H1 (cell line): ENCODE data around the gene SRPRA. TPM values are rescaled to one million over a fixed set of nuclear protein-coding genes. Genes with fewer than 3 reads are reported as not detected.
A peak's percentile ranks its signal among the peaks of the same experiment; 100 is the strongest.

Experiments used
- CTCF ChIA-PET: fragments of 300-600 bp; sonication (Branson Sonifier 250); formaldehyde crosslinking; loops from one replicate; lab custom pipeline; 2021; ENCODE audit not compliant: partially characterized antibody; lab: Charles Lee
- POLR2A ChIA-PET: fragments of 300-600 bp; sonication (Branson Sonifier 250); formaldehyde crosslinking; loops from one replicate; lab custom pipeline; 2021; ENCODE audit warnings: inconsistent platforms; ENCODE audit not compliant: partially characterized antibody; lab: Charles Lee
- DNase-seq, 2 experiments: peaks; one replicate each; pipeline versions ENCODE4 v3.0.0 to v3.0.0-alpha.2; 2010 to 2022; ENCODE audit warnings: low spot score in 2 of 2, low read depth in 1 of 2, mixed read lengths in 1 of 2
- FAIRE-seq: peaks from 2 replicates; lab custom pipeline; 2011; peaks lifted over from hg19 to GRCh38; lab: Jason Lieb, UNC
- H2AFZ ChIP-seq: 2 replicates; pipeline ENCODE4 v1.8.1; 2012; ENCODE audit warnings: low read length, inconsistent platforms
- H2AK5ac ChIP-seq: 2 replicates; pipeline ENCODE4 v1.6.1; 2013; ENCODE audit warnings: low read depth, low read length
- H2BK120ac ChIP-seq: replicated peaks from 2 replicates; pipeline ENCODE3; 2013; ENCODE audit warnings: low read depth, low read length, inconsistent platforms
- H2BK12ac ChIP-seq: 2 replicates; pipeline ENCODE4 v1.6.1; 2013; ENCODE audit warnings: low read depth, low read length
- H2BK15ac ChIP-seq: 2 replicates; pipeline ENCODE4 v1.6.1; 2013; ENCODE audit warnings: low read length
- H2BK20ac ChIP-seq: 2 replicates; pipeline ENCODE4 v1.6.1; 2013; ENCODE audit warnings: low read length
- H2BK5ac ChIP-seq: 2 replicates; pipeline ENCODE4 v1.6.1; 2013; ENCODE audit warnings: low read depth, low read length
- H3K14ac ChIP-seq: 2 replicates; pipeline ENCODE4 v1.6.1; 2013; ENCODE audit warnings: inconsistent platforms; ENCODE audit not compliant: insufficient read length
- H3K18ac ChIP-seq: 2 replicates; pipeline ENCODE4 v1.6.1; 2013; ENCODE audit warnings: low read length; ENCODE audit errors: extremely low read depth
- H3K23ac ChIP-seq: 2 replicates; pipeline ENCODE4 v1.6.1; 2013; ENCODE audit warnings: inconsistent platforms; ENCODE audit not compliant: insufficient read length
- H3K23me2 ChIP-seq: 2 replicates; pipeline ENCODE4 v1.6.1; 2013; ENCODE audit warnings: low read depth, low read length
- H3K27ac ChIP-seq: 2 replicates; pipeline ENCODE4 v1.6.1; 2011; ENCODE audit warnings: low read depth, low read length, inconsistent platforms
- H3K27me3 ChIP-seq, 4 experiments: replicated peaks in 1 of 4; 1 replicate in 1 of 4; 2 replicates in 3 of 4; pipeline versions ENCODE4 v1.6.1 to v1.8.1; 2011 to 2013; ENCODE audit warnings: low read length in 3 of 4, mild to moderate bottlenecking in 3 of 4, inconsistent platforms in 2 of 4, mixed read lengths in 2 of 4, moderate library complexity in 1 of 4; ENCODE audit not compliant: control insufficient read depth in 3 of 4, insufficient read depth in 3 of 4; ENCODE audit errors: extremely low read depth in 1 of 4
- H3K36me3 ChIP-seq, 4 experiments: 2 replicates each; pipeline versions ENCODE4 v1.6.1 to v1.8.1; 2011 to 2013; ENCODE audit warnings: mild to moderate bottlenecking in 4 of 4, low read length in 3 of 4, moderate library complexity in 2 of 4, control low read depth in 1 of 4, inconsistent platforms in 1 of 4; ENCODE audit not compliant: insufficient read depth in 4 of 4, control insufficient read depth in 2 of 4
- H3K4ac ChIP-seq: replicated peaks from 2 replicates; pipeline ENCODE3; 2013; ENCODE audit warnings: low read length, low read depth, mixed read lengths, inconsistent platforms; ENCODE audit not compliant: insufficient read length
- H3K4me1 ChIP-seq, 4 experiments: replicated peaks in 1 of 4; 1 replicate in 1 of 4; 2 replicates in 3 of 4; pipeline versions ENCODE4 v1.6.1 to v1.8.1; 2011 to 2013; ENCODE audit warnings: low read length in 3 of 4, inconsistent platforms in 2 of 4, mixed read lengths in 1 of 4; ENCODE audit not compliant: insufficient read depth in 4 of 4, control insufficient read depth in 3 of 4
- H3K4me2 ChIP-seq, 2 experiments: 2 replicates each; pipeline versions ENCODE4 v1.6.1 to v1.8.1; 2011 to 2013; ENCODE audit warnings: low read depth in 2 of 2, low read length in 2 of 2, control low read depth in 1 of 2, inconsistent platforms in 1 of 2, mild to moderate bottlenecking in 1 of 2; ENCODE audit not compliant: insufficient read depth in 1 of 2
- H3K4me3 ChIP-seq, 4 experiments: fragments of 200-600, 300-600 bp in 1 of 4; sonication (generic), shearing (Covaris generic), sonication (Bioruptor Twin) in 1 of 4; 2 replicates each; pipeline versions ENCODE4 v1.5.1 to v1.8.1; 2011 to 2016; ENCODE audit warnings: low read length in 4 of 4, low read depth in 3 of 4, control low read depth in 2 of 4, inconsistent platforms in 2 of 4, mild to moderate bottlenecking in 2 of 4, mixed read lengths in 1 of 4, moderate library complexity in 1 of 4; ENCODE audit not compliant: insufficient read depth in 2 of 4; ENCODE audit errors: extremely low read depth in 1 of 4
- H3K56ac ChIP-seq: replicated peaks from 2 replicates; pipeline ENCODE3; 2013; ENCODE audit warnings: low read depth, mild to moderate bottlenecking, mixed read lengths, low read length, inconsistent platforms; ENCODE audit not compliant: insufficient read length
- H3K79me1 ChIP-seq: 2 replicates; pipeline ENCODE4 v1.6.1; 2013; ENCODE audit warnings: low read depth, low read length, control low read depth
- H3K79me2 ChIP-seq, 2 experiments: 2 replicates each; pipeline versions ENCODE4 v1.6.1 to v1.8.1; 2012 to 2013; ENCODE audit warnings: low read length in 2 of 2, mild to moderate bottlenecking in 2 of 2, inconsistent platforms in 1 of 2; ENCODE audit not compliant: insufficient read depth in 2 of 2, control insufficient read depth in 1 of 2
- H3K9ac ChIP-seq, 4 experiments: replicated peaks in 1 of 4; 1 replicate in 1 of 4; 2 replicates in 3 of 4; pipeline versions ENCODE4 v1.6.1 to v1.8.1; 2011 to 2013; ENCODE audit warnings: low read depth in 3 of 4, low read length in 3 of 4, control low read depth in 2 of 4, mild to moderate bottlenecking in 2 of 4, moderate library complexity in 2 of 4, inconsistent platforms in 1 of 4; ENCODE audit errors: extremely low read depth in 1 of 4
- H3K9me3 ChIP-seq, 2 experiments: 2 replicates each; pipeline versions ENCODE4 v1.6.1 to v1.8.1; 2012 to 2013; ENCODE audit warnings: mild to moderate bottlenecking in 2 of 2, moderate library complexity in 2 of 2, control low read depth in 1 of 2, inconsistent platforms in 1 of 2, low read depth in 1 of 2, low read length in 1 of 2, mixed read lengths in 1 of 2; ENCODE audit not compliant: insufficient read depth in 2 of 2
- H4K20me1 ChIP-seq, 2 experiments: replicated peaks in 1 of 2; 2 replicates each; pipeline versions ENCODE3 to v1.8.1; 2011 to 2013; ENCODE audit warnings: inconsistent platforms in 2 of 2, low read length in 2 of 2, mild to moderate bottlenecking in 1 of 2; ENCODE audit not compliant: insufficient read depth in 2 of 2, control insufficient read depth in 1 of 2
- H4K5ac ChIP-seq: 2 replicates; pipeline ENCODE4 v1.6.1; 2013; ENCODE audit warnings: low read length, low read depth, mixed read lengths, inconsistent platforms; ENCODE audit not compliant: insufficient read length
- H4K8ac ChIP-seq: 2 replicates; pipeline ENCODE4 v1.8.0; 2013; ENCODE audit warnings: mild to moderate bottlenecking, moderate library complexity, low read length, inconsistent platforms; ENCODE audit not compliant: insufficient read depth; ENCODE audit errors: extremely low read depth
- H4K91ac ChIP-seq: replicated peaks from 2 replicates; pipeline ENCODE3; 2013; ENCODE audit warnings: low read length, mixed read lengths, inconsistent platforms; ENCODE audit not compliant: insufficient read length
- CEBPB ChIP-seq: IDR thresholded peaks from 2 replicates; pipeline ENCODE4 v1.6.1; 2012; ENCODE audit warnings: low read depth, low read length
- JUND ChIP-seq: IDR thresholded peaks from 2 replicates; pipeline ENCODE4 v1.6.1; 2011; ENCODE audit warnings: mild to moderate bottlenecking, improper control_type of control experiment, low read length
- KDM1A ChIP-seq: fragments of 200-600, 300-600 bp; sonication (generic); IDR thresholded peaks from 2 replicates; pipeline ENCODE4 v1.7.1; 2016; ENCODE audit warnings: mild to moderate bottlenecking, low read length, borderline replicate concordance
- KDM4A ChIP-seq: IDR thresholded peaks from one replicate; pipeline ENCODE4 v1.7.1; 2012; ENCODE audit warnings: low read depth, mild to moderate bottlenecking, moderate library complexity, low read length, inconsistent platforms; ENCODE audit not compliant: severe bottlenecking
- PHF8 ChIP-seq: fragments of 200-600 bp; sonication (generic); conservative IDR thresholded peaks from 2 replicates; pipeline ENCODE4 v1.7.1; 2012; ENCODE audit warnings: low read depth, mild to moderate bottlenecking, inconsistent platforms, low read length, moderate library complexity
- POLR2A ChIP-seq, 2 experiments: IDR thresholded peaks; 1 replicate in 1 of 2; 2 replicates in 1 of 2; pipeline ENCODE4 v1.6.1; 2011; ENCODE audit warnings: low read depth in 2 of 2, low read length in 2 of 2, mild to moderate bottlenecking in 2 of 2; ENCODE audit errors: control extremely low read depth in 1 of 2
- POLR2AphosphoS5 ChIP-seq: IDR thresholded peaks from 2 replicates; pipeline ENCODE4 v1.6.1; 2011; ENCODE audit warnings: low read depth, low read length
- RNF2 ChIP-seq: fragments of 200-900, 300-1000 bp; sonication (generic); IDR thresholded peaks from 2 replicates; pipeline ENCODE4 v1.7.1; 2016; ENCODE audit warnings: borderline replicate concordance, low read depth, mild to moderate bottlenecking, antibody characterized with exemption, low read length; ENCODE audit not compliant: poor library complexity, severe bottlenecking; ENCODE audit errors: missing control alignments
- RXRA ChIP-seq: IDR thresholded peaks from 2 replicates; pipeline ENCODE4 v1.6.1; 2011; ENCODE audit warnings: low read depth, mild to moderate bottlenecking, low read length, moderate library complexity; ENCODE audit not compliant: insufficient read depth
- TAF7 ChIP-seq: optimal IDR thresholded peaks from 2 replicates; pipeline ENCODE3; 2011; ENCODE audit warnings: low read depth, mild to moderate bottlenecking, inconsistent platforms, low read length, moderate library complexity, borderline replicate concordance
- TBP ChIP-seq: IDR thresholded peaks from 2 replicates; pipeline ENCODE4 v1.6.1; 2011; ENCODE audit warnings: low read depth, low read length, improper control_type of control experiment
- WGBS, 2 experiments: shearing (Covaris generic) in 1 of 2; methylation state at CpG; one replicate each; pipeline versions ENCODE4 v1.1.6 to v1.1.7; 2013 to 2015; ENCODE audit warnings: low lambda C conversion rate in 2 of 2, mixed read lengths in 2 of 2, inconsistent platforms in 1 of 2, low coverage in 1 of 2, missing lambda C conversion rate in 1 of 2; ENCODE audit not compliant: insufficient replicate concordance in 2 of 2, insufficient coverage in 1 of 2, insufficient read length in 1 of 2; ENCODE audit errors: extremely low coverage in 1 of 2, missing lambda C conversion rate in 1 of 2; 5-methylcytosine and 5-hydroxymethylcytosine counted together
- polyA plus RNA-seq, 7 experiments: library from polyadenylated mRNA; depleted of rRNA in 3 of 7; stranded (reverse) in 5 of 7; unstranded in 2 of 7; fragments of >200 nt in 5 of 7; fragments of 200-250 nt in 2 of 7; gene quantifications; 1 replicate in 5 of 7; 2 replicates in 1 of 7; 4 replicates in 1 of 7; pipeline versions ENCODE4 v1.2.1 to v1.2.3, GENCODE V29; 2011 to 2013; ENCODE audit warnings: missing spikeins in 2 of 7, mixed read lengths in 2 of 7
- total RNA-seq: library from RNA; stranded (reverse); fragmentation: NEBNext Ultra II Directional; extraction: Animal tissue kit (Norgen Biotek cat#: 25700); gene quantifications from 2 replicates; pipeline ENCODE4 v1.2.1, GENCODE V29; 2021

Gene SRPRA
- total and polyA plus RNA-seq, 2 of the 8 experiments (the other 6 are each of a cell fraction or from before 2014, with no cell fraction given): 57.6 to 62.0 TPM

- no peak for FAIRE-seq
- peak within 1 kb of the TSS; percentile 99; the same call in 1 of the 2 replicates for H2BK15ac ChIP-seq
- H3K4me2 ChIP-seq: peak within 1 kb of the TSS; percentile 72 to 77
- 2% methylated on average over 58 of the region's 61 CpGs; no CpG with 5 or more reads in 1 of the 2 experiments for WGBS, 2 experiments
- peak within 1 kb of the TSS; percentile 95 for H2BK12ac ChIP-seq
- 0 out of 2 replicates have a peak within 1 kb of the TSS, but pooled peaks have one; percentile 71 for H2AK5ac ChIP-seq
- ChIA-PET POLR2A (interaction anchor here (0.6 to 2.8 kb wide), 20 partner anchors 9 to 1336 kb away, joined by 3 to 11 read pairs (median 4); partner anchors contain the start of genes FOXRED1, SRPRA, ST3GAL4 and TIRAP), CTCF (interaction anchor here (2.5 kb wide), 1 partner anchor 10 kb away, joined by 9 read pairs; no protein-coding TSS in a partner anchor)
- 0 out of 2 replicates have a peak within 1 kb of the TSS, but pooled peaks have one; percentile 87 for H2BK20ac ChIP-seq
- peak; percentile 50 to 97 for DNase-seq
- H3K23me2 ChIP-seq: peaks cover 3% of the 10 kb centered on the region
- H3K9ac ChIP-seq: peak within 1 kb of the TSS; percentile 88 to 96 (median 90)
- H3K79me2 ChIP-seq: peaks cover 0 to 10% of the 10 kb centered on the region in 2 experiments; a peak in 2 of 4 replicates
- peak within 1 kb of the TSS; percentile 72 for H2BK120ac ChIP-seq
- peak within 1 kb of the TSS; percentile 96 for H3K56ac ChIP-seq
- H3K23ac ChIP-seq: no peak within 1 kb of the TSS
- H3K14ac ChIP-seq: no peak within 1 kb of the TSS
- peak within 1 kb of the TSS; percentile 96 for H4K5ac ChIP-seq
- H3K27ac ChIP-seq: peak within 1 kb of the TSS; percentile 97
- peak within 1 kb of the TSS; percentile 99 for H2BK5ac ChIP-seq
- H2AFZ ChIP-seq: peak within 1 kb of the TSS; percentile 99
- H3K36me3 ChIP-seq: peaks cover 0 to 5% (median 1%) of the 10 kb centered on the region in 4 experiments; a peak in 2 of 8 replicates
- H3K4me3 ChIP-seq: peak within 1 kb of the TSS; percentile 63 to 98 (median 86)
- H4K20me1 ChIP-seq: no peaks in the 10 kb centered on the region
- H4K8ac ChIP-seq: peak within 1 kb of the TSS; percentile 99
- H3K9me3 ChIP-seq: no peaks in the 10 kb centered on the region
- H3K18ac ChIP-seq: peak within 1 kb of the TSS; percentile 99
- H3K79me1 ChIP-seq: peaks cover 2% of the 10 kb centered on the region; the same call in 1 of the 2 replicates
- peaks cover 0 to 5% (median 2%) of the 10 kb centered on the region in 4 experiments; a peak in 4 of 7 replicates for H3K4me1 ChIP-seq
- peak within 1 kb of the TSS; percentile 96 for H4K91ac ChIP-seq
- peak within 1 kb of the TSS; percentile 92 for H3K4ac ChIP-seq
- H3K27me3 ChIP-seq: no peaks in the 10 kb centered on the region
- TF ChIP-seq TBP (peak; percentile 83), TAF7 (peak; percentile 79), RXRA (no peak), POLR2AphosphoS5 (peak; percentile 94), JUND (peak; percentile 74), KDM1A (0 out of 2 replicates have a peak, but pooled peaks have one; percentile 5), POLR2A (IDR thresholded peaks at IDR 0.05; ENCODE audit: control extremely low read depth in 1 of 2, low read depth in 2 of 2, low read length in 2 of 2) (peak; percentile 93 to 99), KDM4A (peak; percentile 87), RNF2 (no peak), PHF8 (peak; percentile 98), CEBPB (no peak)
Observed at GRCh38 chr11:126303623-126304456, 35.1 kb upstream of the SRPRA start, which contains the start of gene DCPS. TSS of gene DCPS (plus strand) at chr11:126304060. CDS start at chr11:126304081, 21 bp downstream.
